Stimulated activated CD4-positive, alpha-beta T cell treated with anti-CD3 and anti-CD28 coated beads, Interleukin-12 subunit alpha, Interleukin-12 subunit beta, amount 100 ng/mL, for 4 hours (primary cell): ENCODE results near the gene DPH3.

Source experiments
- DNase-seq: peaks from one replicate; pipeline ENCODE4 v3.0.0-alpha.2; 2020

DPH3 gene

DNA sequence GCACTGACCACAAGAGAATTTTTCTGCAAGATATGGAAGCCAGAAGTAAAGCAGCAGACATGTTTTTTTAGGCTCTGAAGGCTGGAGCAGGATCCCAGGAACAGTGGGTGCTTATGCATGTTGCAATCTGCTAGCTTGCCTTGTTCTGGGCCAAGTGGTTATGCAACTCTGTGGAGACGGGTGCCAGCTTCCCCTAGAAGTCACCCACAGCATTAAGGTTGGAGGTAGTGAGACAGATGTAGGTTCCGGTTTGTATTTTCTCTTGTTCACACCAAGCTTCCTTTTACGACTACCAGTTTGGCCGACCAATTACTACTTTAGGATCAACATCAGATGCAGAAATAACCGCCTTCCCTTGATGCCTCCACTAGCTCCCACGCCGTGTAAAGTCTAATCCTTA lies 11.1 kb downstream of the DPH3 start:
- no peak for DNase-seq

DNA sequence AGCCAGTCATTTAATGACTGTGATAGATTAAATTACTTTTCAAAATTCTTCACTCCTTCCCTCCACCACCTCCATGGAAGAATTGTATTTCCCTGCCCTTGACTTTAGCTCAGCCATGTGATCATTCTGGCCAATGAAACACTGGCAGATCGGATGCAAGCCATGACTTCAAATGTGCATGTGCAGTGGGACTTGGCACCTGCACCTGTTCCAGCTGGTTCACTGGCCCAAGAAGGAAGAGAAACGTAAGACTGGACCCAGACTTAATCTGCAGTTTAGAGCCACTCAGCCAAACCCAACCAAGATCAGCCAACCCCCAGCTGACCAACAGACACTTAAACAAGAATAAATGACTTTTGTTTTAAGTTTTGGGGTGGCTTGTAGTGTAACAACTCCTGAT lies 11.8 kb downstream of the DPH3 start:
- no peak for DNase-seq

DNA sequence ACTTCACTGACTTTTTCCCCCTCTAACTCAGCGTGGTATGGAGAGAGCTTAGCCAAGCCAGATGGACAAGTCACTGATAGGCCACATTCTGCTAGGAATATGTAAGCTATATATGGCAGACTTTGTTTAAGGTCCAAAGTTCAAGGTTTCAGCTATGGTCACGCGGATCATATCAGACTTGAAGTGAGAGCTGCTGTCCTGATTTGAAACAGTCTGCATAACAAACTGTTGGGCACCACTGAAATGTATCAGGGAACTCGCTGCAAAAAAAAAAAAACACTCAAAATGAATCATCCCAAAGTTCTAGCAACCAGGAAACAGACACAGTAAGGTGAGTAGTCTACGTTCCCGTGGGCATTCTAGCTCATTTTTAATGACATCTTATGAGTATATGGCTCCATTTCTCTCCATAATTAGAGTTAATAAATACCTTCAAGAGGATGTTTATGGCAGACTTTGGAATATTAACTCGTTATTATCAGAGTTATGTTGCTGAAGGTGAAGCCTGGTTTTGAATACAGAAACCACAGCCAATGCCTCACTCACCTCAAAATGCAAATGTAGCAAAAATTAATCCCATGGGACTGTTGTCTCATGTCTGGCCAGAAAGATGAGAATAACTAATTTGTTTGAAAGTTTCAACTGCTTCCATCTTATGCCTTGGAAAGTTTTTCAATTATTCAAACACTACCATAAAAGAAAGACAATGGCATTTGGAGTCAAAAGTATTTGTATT lies 12.3 kb downstream of the DPH3 start:
- no peak for DNase-seq

GRCh38 chr3:16251316-16252085 lies 13.2 kb downstream of the DPH3 start:
- no peak for DNase-seq

DNA sequence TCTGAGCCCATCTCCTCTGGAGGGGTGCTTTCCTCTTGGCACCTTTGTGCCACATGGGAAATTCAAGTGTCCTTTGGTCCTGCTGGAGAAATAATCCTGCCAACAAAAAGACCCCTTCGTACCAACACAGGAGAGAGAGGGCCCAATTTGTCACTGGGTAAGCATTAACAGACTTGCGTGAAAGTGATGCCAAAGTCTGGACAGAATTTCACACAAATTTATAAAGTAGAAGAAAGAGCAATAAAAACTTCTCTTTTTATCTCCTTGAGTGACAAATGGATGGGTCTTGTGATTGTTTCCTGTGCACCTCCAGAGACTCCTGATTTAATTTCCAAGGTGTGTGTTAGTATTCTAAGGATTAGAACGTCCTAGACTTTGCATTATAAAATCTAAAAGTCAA lies 14.9 kb downstream of the DPH3 start:
- no peak for DNase-seq

GRCh38 chr3:16249336-16249735 lies 15.4 kb downstream of the DPH3 start:
- DNase-seq = no peak

- no peak for DNase-seq
Measured at GRCh38 chr3:16248556-16248955, 16.2 kb downstream of the DPH3 start.

- peak; percentile 68 for DNase-seq
Measured at GRCh38 chr3:16247282-16248061, 17.3 kb downstream of the DPH3 start.

- no peak for DNase-seq
Measured at GRCh38 chr3:16245609-16246008, 19.1 kb downstream of the DPH3 start.

GRCh38 chr3:16243706-16244490 lies 20.8 kb downstream of the DPH3 start:
- DNase-seq = no peak

GRCh38 chr3:16242177-16242576 lies 22.6 kb downstream of the DPH3 start:
- no peak for DNase-seq

- no peak for DNase-seq
Measured at GRCh38 chr3:16241225-16241624, 23.5 kb downstream of the DPH3 start.

GRCh38 chr3:16240229-16241023 lies 24.3 kb downstream of the DPH3 start:
- no peak for DNase-seq

DNA sequence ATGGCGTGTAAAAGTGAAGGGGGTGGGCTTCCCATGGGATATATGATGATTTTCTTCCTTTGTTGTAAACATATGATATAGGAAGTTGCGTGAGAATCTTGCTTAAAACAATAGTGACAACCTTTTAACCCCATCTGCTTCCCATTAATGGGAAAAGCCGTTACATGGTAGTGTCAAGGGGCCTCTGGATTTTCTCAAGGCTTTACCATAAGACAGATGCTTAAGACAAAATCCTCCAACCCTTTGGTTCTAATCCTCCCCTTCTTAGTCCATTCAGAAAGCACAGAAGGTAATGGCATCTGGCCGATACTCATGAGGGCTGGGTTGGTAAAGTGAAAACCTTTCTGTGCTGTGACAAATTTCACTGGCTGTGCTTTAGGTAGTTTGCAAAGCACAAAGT lies 25.0 kb downstream of the DPH3 start:
- DNase-seq = no peak

GRCh38 chr3:16239086-16239770 lies 25.5 kb downstream of the DPH3 start:
- DNase-seq = no peak

DNA sequence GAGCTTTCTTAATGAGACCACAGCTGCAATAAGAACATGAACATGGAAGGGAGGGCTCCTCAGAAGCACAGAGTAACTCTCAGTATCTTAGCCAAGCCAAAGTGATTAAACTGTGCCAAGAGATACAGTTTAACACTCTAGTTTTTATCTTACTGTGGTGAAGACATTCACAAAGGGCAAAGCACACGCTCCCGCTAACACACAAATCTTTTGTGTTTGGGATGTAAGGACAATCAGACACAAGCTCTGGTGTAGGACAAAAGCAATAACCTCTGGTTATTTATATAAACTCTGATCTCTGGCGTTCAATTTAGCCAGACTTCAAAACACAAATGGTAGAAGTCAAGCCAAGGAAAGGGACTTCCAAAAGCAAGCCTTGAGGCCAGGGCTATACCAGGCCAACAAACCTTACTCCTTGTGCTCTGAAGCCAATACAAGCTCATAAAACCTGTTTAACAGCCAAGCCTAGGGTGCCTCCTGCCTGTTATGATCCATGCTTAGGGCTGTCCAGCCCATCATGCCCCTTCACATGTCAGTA lies 27.8 kb downstream of the DPH3 start:
- DNase-seq = no peak

GRCh38 chr3:16236030-16236639 lies 28.6 kb downstream of the DPH3 start:
- DNase-seq = no peak

GRCh38 chr3:16234281-16234680 lies 30.5 kb downstream of the DPH3 start:
- DNase-seq = no peak

GRCh38 chr3:16233806-16234205 lies 30.9 kb downstream of the DPH3 start:
- no peak for DNase-seq

GRCh38 chr3:16231983-16232382 lies 32.8 kb downstream of the DPH3 start:
- DNase-seq = no peak

- DNase-seq = no peak
Measured at GRCh38 chr3:16229681-16230080, 35.1 kb downstream of the DPH3 start.
